ENCODE results near the gene CACNA2D3. TPM values are rescaled to one million over a fixed set of nuclear protein-coding genes. Genes with fewer than 3 reads are reported as not detected.

Gene CACNA2D3
- polyA plus RNA-seq, 1 donor from 2014 or later, result 26.2 TPM

GRCh38 chr3:54988838-54989630 is 866.7 kb downstream of the CACNA2D3 start:
- Histone ChIP-seq H3K4me2 (ENCODE audit: low read length) (no peak overlapping the region), H3K9me3 (ENCODE audit: low read length) (no peaks in the 10 kb centered on the region), H3K27me3 (ENCODE audit: insufficient read depth, low read depth, low read length) (no peaks in the 10 kb centered on the region), H3K36me3 (ENCODE audit: insufficient read depth, low read length) (no peaks in the 10 kb centered on the region), H3F3A (ENCODE audit: insufficient read depth, low read length, poor library complexity, severe bottlenecking) (no peaks in the 10 kb centered on the region), H3K4me3 (ENCODE audit: low read length) (no peak overlapping the region), H3K79me2 (replicated peaks; ENCODE audit: insufficient read depth, low read length) (no peaks in the 10 kb centered on the region), H3K9me2 (ENCODE audit: insufficient read depth, low read length) (no peaks in the 10 kb centered on the region), H4K20me1 (ENCODE audit: insufficient read depth) (no peaks in the 10 kb centered on the region), H3K9ac (ENCODE audit: low read length) (no peak overlapping the region), H3K27ac (ENCODE audit: low read length) (no peak overlapping the region), H2AFZ (ENCODE audit: low read depth, low read length) (no peak overlapping the region)
- TF ChIP-seq EZH2 (IDR thresholded peaks at IDR 0.05; ENCODE audit: borderline replicate concordance, insufficient read depth, low read length, poor library complexity, severe bottlenecking), result no peak
- no peak for TF ChIP-seq REST (IDR thresholded peaks at IDR 0.05; ENCODE audit: borderline replicate concordance)
- TF ChIP-seq POLR2AphosphoS5 (IDR thresholded peaks at IDR 0.05), result no peak
- no peak for TF ChIP-seq EP300 (conservative IDR thresholded peaks at IDR 0.05; ENCODE audit: poor library complexity, severe bottlenecking)
- no peak for TF ChIP-seq RAD21 (conservative IDR thresholded peaks at IDR 0.05)
- TF ChIP-seq SMC3 (conservative IDR thresholded peaks at IDR 0.05; ENCODE audit: poor library complexity), result no peak
- TF ChIP-seq, protein P1, sequence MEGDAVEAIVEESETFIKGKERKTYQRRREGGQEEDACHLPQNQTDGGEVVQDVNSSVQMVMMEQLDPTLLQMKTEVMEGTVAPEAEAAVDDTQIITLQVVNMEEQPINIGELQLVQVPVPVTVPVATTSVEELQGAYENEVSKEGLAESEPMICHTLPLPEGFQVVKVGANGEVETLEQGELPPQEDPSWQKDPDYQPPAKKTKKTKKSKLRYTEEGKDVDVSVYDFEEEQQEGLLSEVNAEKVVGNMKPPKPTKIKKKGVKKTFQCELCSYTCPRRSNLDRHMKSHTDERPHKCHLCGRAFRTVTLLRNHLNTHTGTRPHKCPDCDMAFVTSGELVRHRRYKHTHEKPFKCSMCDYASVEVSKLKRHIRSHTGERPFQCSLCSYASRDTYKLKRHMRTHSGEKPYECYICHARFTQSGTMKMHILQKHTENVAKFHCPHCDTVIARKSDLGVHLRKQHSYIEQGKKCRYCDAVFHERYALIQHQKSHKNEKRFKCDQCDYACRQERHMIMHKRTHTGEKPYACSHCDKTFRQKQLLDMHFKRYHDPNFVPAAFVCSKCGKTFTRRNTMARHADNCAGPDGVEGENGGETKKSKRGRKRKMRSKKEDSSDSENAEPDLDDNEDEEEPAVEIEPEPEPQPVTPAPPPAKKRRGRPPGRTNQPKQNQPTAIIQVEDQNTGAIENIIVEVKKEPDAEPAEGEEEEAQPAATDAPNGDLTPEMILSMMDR (IDR thresholded peaks at IDR 0.05; ENCODE audit: poor library complexity, severe bottlenecking), result no peak
- no peak for TF ChIP-seq MXI1 (conservative IDR thresholded peaks at IDR 0.05; ENCODE audit: poor library complexity, severe bottlenecking)
- TF ChIP-seq TAF1 (IDR thresholded peaks at IDR 0.05; ENCODE audit: low read depth), result no peak

GRCh38 chr3:54994111-54994513 is 871.8 kb downstream of the CACNA2D3 start:
- H3K79me2 ChIP-seq (replicated peaks; ENCODE audit: insufficient read depth, low read length), result no peaks in the 10 kb centered on the region
- no peaks in the 10 kb centered on the region for H3F3A ChIP-seq (ENCODE audit: insufficient read depth, low read length, poor library complexity, severe bottlenecking)
- no peaks in the 10 kb centered on the region for H3K36me3 ChIP-seq (ENCODE audit: insufficient read depth, low read length)
- no peaks in the 10 kb centered on the region for H3K9me2 ChIP-seq (ENCODE audit: insufficient read depth, low read length)
- H4K20me1 ChIP-seq (ENCODE audit: insufficient read depth), result no peaks in the 10 kb centered on the region
- H3K9ac ChIP-seq (ENCODE audit: low read length), result no peak overlapping the region
- no peaks in the 10 kb centered on the region for H3K27me3 ChIP-seq (ENCODE audit: insufficient read depth, low read depth, low read length)
- no peak overlapping the region for H3K27ac ChIP-seq (ENCODE audit: low read length)
- no peak overlapping the region for H3K4me2 ChIP-seq (ENCODE audit: low read length)
- no peak for TF ChIP-seq EZH2 (IDR thresholded peaks at IDR 0.05; ENCODE audit: borderline replicate concordance, insufficient read depth, low read length, poor library complexity, severe bottlenecking)
- no peaks in the 10 kb centered on the region for H3K9me3 ChIP-seq (ENCODE audit: low read length)
- no peak overlapping the region for H3K4me3 ChIP-seq (ENCODE audit: low read length)
- H2AFZ ChIP-seq (ENCODE audit: low read depth, low read length), result no peak overlapping the region

All from neural cell (in vitro differentiated cells).